HG03342 (cell line): Measurements from ENCODE around the gene MTHFR.
"Not testable (repeated sequence)": the region's sequence is repeated elsewhere in the genome, so short reads cannot be mapped to it uniquely, and the experiment has no call there.

ENCODE experiments used
- ATAC-seq: cut with Tn5 transposase; IDR thresholded peaks from one replicate; pipeline ENCODE4 v1.9.1; 2021; ENCODE audit warnings: mild to moderate bottlenecking, moderate library complexity; ENCODE audit not compliant: unreplicated experiment

MTHFR gene

DNA sequence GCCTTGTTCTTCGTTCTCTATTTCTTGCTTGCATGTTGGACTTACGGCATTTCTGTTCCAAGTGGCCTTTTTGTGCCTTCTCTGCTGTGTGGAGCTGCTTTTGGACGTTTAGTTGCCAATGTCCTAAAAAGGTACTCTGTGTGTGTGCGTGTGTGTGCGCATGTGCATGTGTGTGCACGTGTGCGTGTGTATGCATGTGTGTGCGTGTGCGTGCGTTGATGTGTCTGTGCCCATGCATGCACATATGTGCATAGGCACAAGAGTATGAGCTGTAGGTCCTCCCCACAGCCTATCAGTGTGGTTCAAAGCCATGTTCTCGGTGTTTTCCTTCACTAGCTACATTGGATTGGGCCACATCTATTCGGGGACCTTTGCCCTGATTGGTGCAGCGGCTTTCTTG is 28.1 kb upstream of the MTHFR start:
- no peak for ATAC-seq

DNA sequence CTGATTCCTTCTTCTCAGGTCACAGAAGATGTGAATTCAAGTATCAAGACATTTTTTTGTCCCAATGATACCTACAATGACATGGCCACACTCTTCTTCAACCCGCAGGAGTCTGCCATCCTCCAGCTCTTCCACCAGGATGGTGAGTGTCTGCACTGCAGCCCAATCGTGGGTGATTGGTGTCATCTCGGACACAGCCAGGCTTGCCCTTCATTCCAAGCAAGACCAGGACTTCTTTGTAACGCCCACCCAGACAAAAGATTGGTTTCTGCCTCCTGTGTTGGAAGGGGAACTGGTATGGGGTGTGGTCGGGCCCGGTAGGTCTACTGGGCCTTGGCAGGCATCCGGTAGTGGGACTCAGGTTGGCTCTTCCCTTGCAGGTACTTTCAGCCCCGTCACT is 27.7 kb upstream of the MTHFR start:
- no peak for ATAC-seq

DNA sequence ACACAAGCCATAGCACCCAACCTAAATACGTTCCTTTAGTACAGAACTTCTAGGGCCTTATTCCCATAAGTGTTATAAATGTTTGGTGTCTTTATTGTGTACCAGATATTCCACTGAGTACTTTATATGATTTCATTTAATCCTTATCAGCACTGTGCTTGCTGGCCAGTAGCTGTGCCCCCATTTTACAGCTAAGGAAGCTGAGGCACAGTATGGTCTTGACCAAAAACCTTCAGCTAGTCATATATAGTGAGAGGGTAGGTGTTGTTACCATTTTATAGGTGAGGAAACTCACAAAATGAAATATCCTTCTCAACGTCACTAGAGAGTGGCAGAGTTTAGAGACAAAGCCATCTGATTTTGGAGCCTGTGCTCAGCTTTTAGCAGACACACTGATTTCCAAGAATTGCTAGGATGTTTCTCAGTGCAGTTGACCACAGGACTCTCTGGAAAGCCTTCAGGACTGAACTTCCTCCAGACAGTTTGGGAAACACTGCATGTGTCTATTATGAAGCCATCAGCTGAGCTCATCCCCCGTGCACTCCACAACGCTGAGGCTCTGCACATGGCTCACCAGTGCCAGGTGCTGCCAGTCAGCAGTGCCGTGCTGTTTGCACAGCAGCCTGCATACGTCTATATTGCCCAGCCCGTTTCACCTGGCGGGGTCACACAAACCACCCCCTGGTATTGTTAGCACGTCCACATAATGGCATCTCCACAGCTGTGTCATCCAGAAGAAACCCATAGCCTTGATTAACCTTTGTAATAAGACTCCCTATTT is 26.4 kb upstream of the MTHFR start:
- no peak for ATAC-seq

DNA sequence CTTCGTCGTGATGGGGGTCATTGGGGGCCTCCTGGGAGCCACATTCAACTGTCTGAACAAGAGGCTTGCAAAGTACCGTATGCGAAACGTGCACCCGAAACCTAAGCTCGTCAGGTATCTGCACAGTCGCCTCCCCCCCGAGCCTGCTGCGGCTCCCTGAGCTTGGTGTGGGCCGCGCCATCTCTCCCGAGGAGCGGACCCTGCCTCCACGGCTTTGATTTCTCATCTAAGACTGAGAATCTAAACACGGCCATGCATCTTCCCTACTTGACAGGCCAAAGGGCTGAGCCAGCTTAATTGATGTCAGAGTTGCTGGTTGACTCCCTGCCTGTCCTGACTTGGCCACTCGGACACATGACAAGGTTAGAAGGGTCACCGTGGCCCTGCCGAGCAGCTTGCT is 22.7 kb upstream of the MTHFR start:
- no peak for ATAC-seq

DNA sequence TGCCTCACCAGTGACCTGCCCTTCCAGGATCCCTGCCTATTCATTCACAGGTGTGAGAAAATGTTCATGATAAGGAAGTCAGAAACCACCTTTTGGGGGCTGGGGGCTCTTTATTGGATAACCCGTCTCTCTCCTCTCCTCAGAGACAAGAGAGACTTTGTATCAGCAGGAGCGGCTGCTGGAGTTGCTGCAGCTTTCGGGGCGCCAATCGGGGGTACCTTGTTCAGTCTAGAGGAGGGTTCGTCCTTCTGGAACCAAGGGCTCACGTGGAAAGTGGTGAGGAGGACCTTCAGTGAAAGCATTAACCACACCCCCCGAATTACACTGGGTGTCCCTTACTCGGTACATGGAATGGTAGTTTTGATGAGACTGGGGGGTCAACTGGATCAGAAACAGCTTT is 21.2 kb upstream of the MTHFR start:
- ATAC-seq: no peak

DNA sequence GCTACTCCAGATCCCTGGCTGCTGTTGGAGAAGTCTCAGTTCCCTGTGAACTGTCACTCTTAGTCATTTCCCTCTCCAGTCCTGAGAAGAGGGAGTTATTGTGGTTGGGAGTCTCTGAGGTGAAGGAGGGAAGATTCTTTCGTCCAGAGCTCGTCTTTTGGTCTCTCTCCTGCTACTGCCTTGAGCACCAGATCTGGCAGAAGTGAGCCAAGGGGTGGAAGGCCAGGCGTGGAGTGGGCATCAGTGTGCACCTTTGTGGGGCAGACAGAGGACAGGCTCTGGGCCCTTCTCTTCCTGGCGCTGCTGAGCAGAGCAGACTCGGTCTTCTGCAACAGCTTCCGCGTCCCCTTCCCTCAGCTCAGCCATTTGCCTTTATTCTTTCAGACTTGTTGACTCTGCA is 19.4 kb upstream of the MTHFR start:
- ATAC-seq: no peak

DNA sequence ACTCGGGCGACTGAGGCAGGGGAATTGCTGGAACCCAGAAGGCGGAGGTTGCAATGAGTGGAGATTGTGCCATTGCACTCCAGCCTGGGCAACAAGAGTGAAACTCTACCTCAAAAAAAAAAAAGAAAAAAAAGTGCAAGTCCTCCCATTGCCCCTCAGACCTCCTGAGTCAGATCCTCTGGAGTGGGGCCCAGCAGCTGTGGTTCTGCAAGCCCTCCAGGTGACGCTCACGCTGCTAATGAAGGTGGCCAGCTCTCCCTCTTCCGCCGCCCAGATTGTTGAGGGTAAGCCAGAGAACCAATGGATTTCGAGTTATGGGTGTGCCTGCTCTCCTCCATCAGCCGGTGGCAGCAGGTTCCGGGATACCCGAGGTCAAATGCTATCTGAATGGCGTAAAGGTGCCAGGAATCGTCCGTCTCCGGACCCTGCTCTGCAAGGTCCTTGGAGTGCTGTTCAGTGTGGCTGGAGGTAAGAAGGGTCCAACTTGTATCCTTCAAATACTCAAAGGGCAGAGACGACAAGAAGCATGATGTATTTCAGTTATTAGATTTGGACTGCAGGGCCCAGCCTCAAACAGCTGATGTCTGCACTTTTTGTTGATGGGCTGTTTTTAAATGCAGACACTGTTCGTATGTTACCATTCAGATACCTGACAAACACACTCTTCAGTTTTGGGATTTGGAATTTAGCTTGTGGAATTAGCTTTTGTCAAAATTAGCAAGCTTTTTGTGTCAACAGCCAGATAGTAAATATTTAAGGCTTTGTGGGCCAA is 17.8 kb upstream of the MTHFR start:
- ATAC-seq: no peak

DNA sequence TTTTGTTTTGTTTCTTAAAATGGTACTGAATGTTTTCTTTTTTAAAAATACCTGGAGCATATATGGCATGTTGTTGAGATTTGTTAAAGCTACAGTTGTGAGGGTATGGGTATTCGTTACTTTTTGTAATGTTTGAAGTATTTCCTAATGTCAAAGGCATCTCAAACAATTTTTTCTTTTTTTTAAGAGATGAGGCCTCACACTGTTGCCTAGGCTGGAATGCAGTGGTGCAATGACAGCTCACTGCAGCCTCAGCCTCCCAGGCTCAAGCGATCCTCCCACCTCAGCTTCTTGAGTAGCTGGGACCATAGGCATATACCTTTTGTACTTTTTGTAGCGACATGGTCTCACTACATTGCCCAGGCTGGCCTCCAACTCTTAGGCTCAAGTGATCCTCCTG is 16.3 kb upstream of the MTHFR start:
- no peak for ATAC-seq

DNA sequence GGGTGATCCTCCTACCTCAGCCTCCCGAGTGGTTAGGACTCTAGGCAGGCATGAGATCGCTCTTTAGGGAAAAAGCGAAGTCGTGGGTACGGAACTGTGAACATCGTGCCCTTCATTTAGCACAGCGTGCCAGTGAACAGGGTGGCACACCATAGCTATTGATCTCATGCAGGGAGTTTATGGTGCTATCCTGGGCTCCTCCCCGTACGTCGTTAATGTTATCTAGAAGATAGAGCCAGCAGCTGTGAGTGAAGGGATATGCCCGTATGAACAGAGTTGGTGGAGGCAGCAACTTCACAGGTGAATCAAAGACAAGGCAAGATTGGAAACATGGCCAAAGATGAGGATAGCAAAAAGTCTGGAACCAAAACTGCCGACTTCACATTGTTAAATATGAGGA is 11.4 kb upstream of the MTHFR start:
- ATAC-seq: no peak

DNA sequence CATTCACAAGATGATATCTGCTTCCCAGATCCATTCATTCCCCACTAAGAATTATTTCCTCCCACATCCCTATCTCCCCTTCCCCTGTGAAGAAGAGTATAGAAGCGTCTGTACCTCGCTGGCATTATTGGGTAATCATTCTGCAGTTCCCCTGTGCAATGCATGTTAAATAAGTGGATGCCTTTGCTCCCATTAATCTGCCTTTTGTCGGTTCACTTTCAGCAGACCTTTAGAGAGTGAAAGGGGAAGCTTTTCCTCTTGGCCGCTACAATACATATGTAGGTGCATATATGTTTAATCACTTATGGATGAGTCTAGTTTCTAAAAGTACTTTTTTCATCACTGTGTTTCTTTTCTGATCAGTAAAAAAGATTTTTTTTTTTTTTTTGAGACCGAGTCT is 7.3 kb upstream of the MTHFR start:
- no peak for ATAC-seq

DNA sequence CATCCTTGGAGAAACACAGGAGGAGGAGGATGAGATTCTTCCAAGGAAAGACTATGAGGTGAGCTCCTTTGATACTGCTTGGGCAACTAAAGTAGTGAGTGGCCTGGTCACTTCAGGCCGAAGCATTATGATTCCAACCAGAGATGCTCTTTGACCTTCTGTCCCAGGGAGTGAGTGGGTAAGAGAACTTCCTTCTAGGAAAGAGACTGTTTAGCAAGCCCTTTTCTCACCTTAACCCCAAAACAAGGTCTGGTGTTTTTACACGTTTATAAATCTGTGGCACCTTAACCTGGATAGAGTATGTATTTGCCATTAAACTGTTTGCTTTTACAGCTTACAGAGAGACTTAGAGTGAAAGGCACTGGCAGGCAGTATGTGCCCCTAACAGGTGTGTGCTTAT is 1.4 kb upstream of the MTHFR start:
- no peak for ATAC-seq

DNA sequence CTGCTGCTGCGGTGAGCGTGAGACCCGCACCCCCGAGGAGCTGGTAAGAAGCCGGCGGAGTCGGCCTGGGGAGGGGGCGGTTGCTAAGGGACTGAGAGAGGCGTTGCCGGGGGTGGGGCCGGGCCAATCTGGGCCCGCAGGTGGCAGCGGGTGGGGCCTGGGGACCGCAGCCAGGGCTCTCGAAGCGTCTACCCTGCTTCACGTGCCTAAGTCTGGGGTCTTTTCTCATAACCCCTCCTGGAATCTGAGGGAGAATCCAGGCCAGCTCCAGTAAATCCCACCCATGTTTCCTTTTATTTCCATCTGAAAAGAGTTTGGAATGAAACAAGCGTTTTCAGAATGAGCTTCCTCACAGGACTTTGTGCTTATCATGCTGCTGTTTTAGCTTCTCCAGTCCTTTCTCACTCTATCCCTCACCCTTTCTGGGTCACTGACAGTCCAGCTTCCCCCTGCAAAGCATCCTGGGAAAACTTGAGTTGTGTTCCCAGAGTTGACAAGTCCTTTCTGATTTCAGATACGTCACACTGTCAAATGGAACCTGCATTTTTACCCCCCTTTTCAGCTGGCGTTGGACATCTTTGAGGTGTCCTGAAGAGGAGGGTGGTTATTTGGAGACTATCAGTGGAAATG is 658 bp upstream of the MTHFR start:
- ATAC-seq: peak; percentile 33

DNA sequence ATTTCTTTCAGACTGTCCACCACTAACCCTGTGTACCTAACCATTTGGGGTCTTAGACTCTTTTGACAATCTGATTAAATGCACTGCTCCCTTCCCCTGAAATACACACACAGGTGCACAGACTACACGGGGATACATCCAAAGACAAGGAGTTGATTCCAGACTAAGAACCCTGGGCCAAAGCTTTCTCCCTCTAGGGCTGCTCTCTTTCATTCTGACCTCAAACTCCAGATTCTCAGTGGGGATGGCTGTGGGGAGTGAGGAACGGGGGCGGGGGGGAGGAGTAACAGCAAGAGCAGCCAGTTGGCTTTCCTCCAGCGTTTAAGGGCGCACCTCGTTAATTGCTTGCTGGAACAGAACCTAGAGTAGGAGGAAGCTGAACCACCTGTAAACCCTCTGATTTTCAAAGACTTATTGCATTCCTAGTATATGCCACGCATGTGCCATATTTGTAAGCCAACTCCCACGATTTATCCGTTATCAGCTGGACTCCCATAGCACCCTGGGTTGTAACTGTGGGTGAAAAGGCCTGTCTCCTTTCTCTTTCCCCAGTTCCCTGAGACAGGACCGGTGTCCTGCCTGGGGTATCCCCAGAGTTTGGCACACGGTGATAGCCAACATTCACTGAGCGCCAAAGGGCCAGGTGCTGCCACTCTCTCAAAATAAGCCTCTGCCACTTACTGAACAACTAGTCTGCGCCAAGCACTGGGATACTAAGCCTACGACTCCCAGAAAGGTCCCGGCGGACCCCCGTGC is 920 bp downstream of the MTHFR start:
- ATAC-seq: no peak

DNA sequence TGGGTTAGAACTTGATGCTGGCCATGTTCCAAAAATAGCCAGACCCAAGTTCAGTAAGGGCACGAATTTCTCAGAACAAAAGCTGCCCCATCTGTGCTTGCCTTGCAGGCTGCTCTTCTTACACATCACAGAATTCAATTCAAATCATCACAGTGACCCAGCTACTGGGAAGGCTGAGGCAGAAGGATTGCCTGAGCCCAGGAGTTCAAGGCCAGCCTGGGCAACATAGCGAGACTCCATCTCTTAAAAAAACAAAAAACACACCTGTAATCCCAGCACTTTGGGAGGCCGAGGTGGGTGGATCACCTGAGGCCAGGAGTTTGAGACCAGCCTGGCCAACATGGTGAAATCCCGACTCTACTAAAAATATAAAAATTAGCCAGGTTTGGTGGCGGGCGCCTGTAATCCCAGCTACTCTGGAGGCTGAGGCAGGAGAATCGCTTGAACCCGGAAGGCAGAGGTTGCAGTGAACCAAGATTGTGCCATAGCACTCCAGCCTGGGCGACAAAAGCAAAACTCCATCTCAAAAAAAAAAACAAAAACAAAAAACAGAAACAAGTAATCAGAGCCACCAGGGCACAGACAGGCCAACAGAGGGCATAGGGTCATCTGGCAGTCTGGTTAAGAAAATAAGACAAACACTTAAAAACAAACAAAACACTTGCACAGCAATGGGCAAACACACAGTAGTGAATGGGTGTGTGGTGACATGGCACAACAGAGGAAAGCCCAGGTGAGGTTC is 1.7 kb downstream of the MTHFR start:
- ATAC-seq: not testable (repeated sequence)

DNA sequence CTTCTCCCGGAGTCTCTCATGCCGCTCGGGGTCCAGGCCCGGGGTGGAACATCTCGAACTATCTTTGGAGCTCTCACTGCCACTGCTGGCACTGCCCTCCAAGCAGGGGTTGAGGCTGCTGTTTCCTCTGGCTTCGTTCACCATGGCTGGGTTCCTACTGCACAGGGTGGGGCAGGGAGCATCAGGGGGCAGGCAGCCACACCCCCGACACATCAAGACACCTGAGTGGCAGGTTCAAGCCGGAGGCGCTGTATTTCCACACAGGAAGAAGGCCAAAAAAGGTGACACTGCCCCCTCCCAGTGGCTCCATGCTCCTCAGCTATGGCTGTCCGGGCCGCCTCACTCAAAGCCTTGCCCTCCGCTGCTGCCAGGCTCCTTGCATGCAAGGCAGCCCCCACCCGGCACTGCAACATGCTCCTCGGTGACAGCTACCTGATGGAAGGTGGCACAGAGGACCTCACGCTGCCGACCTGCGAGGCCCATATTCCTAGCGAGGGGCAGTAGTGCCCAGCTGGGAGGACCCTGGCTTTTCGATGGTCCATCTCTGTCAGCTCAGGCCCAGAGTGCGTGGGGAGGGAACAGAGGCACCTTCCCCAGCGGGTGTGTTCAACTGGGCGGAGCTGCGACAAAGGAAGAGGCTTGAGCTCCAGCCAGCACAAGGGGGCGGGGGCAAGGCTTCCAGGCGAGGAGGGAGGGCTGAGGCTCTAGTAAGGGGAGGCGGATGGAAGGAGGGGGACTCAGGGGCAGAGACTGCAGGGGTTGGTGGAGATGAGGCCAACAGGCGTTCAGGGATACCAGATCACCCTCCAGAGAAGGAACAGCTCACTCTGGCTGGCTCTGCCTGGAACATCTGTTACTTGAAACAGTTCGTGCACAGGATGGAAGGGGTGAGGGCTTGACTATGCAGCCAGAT is 2.5 kb downstream of the MTHFR start:
- ATAC-seq: peak; percentile 23

DNA sequence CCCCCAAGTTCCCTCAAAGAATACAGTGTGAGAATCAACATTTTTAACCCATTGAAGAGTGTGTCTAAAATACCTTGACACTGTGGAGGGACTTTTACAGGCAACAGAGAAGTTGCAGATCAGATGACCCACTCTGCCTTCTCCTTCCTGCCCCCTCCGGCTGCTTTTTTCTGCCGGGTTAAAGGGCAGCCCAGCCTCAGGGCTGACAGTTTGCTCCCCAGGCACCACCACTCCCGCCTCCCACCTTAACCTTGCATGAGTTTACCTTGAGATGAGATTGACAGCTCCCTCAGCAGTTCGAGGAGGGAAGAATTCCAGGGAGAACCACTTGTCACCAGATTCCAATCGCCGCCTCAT is 3.2 kb downstream of the MTHFR start:
- ATAC-seq: no peak

DNA sequence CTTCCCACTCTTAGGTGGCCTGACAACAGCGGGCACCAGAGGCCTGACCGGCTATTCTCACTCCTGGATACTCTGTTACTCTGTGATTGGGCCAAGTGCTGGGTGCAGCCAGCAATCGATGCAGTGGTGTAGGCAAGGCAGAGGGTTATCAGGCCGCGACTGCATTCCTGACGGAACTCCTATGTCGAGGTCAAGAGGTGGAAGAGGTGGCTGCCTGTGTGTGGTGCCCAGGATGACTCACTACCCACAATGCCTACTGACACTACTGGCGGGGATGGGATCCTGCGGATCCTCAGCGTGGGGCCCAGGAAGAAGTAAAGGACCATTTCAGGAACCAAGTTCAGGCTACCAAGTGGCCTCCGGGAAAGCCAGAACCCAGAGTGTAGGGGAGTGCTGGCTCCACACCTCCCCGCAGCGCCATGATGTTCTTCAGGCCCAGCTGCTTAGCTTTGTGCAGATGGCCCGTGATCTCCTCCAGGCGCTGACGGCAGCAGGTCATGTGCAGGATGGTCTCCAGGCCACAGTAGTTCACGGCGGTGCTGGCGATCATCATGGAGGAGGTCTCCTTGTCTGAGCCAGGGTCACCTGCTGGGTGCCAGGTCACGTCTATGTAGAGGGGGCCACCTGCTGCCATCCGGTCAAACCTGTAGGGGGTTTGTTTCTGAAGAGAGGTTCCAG is 4.9 kb downstream of the MTHFR start:
- ATAC-seq: no peak

DNA sequence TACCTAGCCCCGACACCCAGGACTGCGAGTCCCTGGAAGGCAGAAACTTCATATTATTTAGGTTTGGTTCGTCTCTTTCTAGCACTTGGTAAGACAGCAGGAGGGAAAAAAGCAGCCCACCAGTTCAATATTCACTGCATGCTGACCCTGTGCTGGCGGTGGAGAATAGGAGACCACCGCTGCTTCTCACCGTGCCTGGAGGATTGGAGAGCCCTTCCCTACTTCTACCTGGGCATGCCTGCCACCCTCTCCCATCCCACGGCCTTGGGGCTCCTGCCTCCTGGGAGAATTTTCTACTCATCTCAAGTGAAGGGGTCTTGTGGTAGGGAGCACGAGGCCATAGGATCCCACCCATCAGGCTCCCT is 5.4 kb downstream of the MTHFR start:
- ATAC-seq: no peak

DNA sequence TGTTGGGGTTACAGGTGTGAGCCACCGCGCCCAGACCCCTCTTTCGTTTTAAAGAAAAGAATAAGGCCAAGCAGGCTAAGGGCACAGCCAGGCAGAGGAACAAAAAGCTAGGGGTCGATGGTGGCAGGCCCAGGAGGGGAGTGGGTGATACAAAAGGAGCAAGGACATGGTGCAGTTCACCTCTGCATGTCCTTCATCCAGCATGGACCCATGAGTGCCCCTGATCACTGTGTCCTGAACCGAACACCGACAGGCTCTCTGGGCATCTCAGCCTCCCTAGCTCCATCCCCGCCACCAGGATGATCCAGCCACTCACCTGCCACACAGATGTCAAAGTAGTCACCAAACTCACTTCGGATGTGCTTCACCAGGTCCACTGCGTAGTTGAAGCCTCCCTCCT is 5.9 kb downstream of the MTHFR start:
- ATAC-seq: no peak
